Chondrocyte (in vitro differentiated cells): ENCODE results near the gene ASXL2. TPM values are rescaled to one million over a fixed set of nuclear protein-coding genes. Genes with fewer than 3 reads are reported as not detected.

Experiments used
- DNase-seq: peaks from one replicate; pipeline ENCODE4 v3.0.0; 2021; ENCODE audit warnings: mixed read lengths, low spot score
- H3K27ac Mint-ChIP-seq: one replicate; pipeline ENCODE4 v1.8.0; 2021; ENCODE audit warnings: mild to moderate bottlenecking, moderate library complexity, mixed read lengths; ENCODE audit not compliant: unreplicated experiment
- H3K27me3 Mint-ChIP-seq: 2 replicates; pipeline ENCODE4 v1.8.0; 2021; ENCODE audit warnings: low read depth, mixed read lengths
- H3K36me3 Mint-ChIP-seq: 2 replicates; pipeline ENCODE4 v1.8.0; 2021; ENCODE audit warnings: low read depth, mixed read lengths
- H3K4me1 Mint-ChIP-seq: 2 replicates; pipeline ENCODE4 v1.8.0; 2021; ENCODE audit warnings: low read depth, mild to moderate bottlenecking, mixed read lengths
- H3K4me3 Mint-ChIP-seq: one replicate; pipeline ENCODE4 v1.8.0; 2021; ENCODE audit warnings: mild to moderate bottlenecking, moderate library complexity, mixed read lengths; ENCODE audit not compliant: unreplicated experiment
- H3K9me3 Mint-ChIP-seq: 2 replicates; pipeline ENCODE4 v1.8.0; 2021; ENCODE audit warnings: low read depth, mixed read lengths
- CTCF ChIP-seq: fragments of 200-600 bp; sonication (generic); IDR thresholded peaks from 2 replicates; pipeline ENCODE4 v1.5.0; 2021; ENCODE audit warnings: antibody characterized with exemption, mild to moderate bottlenecking, moderate library complexity
- total RNA-seq: library from RNA; stranded (reverse); gene quantifications from 3 replicates; pipeline ENCODE4 v1.2.1, GENCODE V29; 2021

ASXL2 gene
- total RNA-seq, 1 donor from 2014 or later: 24.7 TPM

DNA sequence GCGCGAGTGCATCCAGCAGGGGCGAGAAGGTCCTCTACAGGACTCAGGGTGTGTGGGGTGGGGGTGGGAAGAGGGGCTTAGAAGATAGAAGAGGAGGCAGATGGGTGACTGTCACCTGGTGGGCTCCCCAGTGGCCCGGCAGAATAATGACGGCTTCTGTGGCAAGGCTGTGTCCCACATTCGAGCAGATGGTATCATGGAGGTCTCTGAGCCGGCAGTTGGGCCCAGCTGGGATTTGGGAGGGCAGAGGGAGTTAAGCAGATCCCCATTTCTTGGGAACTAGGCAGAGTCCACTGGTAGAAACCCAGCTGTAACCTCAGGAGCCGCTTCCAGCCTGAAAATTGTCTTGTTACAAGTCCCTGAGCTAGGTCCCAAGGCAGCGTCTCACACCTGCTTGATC, 176.5 kb downstream of the ASXL2 start:
- Mint-ChIP-seq H3K27me3 (no peaks in the 10 kb centered on the region), H3K4me1 (peaks cover 3% of the 10 kb centered on the region), H3K27ac (no peak overlapping the region), H3K4me3 (no peak overlapping the region), H3K9me3 (no peaks in the 10 kb centered on the region), H3K36me3 (no peaks in the 10 kb centered on the region)
- no peak for DNase-seq
- TF ChIP-seq CTCF: no peak

GRCh38 chr2:25700221-25700660, 178.0 kb downstream of the ASXL2 start:
- H3K9me3 Mint-ChIP-seq: no peaks in the 10 kb centered on the region

DNA sequence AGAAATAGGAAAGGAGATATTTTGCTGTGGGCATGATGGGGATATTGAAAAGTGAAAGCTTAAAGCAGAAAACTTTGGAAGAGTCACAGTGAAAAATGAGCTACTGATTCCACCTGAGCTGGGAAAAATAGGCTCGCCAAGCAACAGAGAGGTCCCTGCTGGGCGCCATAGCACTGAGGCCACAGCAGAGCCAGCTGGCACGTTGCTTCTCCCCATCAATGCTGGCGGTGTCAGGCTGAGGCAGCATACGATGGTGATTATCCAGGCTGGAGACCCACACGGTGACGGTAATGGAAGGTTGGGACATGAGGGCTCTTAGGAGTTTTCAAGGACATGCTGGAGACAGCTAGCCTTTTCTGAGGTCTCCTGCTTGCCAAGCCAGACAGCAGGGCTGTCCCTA, 179.1 kb downstream of the ASXL2 start:
- DNase-seq: no peak
- no peak for TF ChIP-seq CTCF
- no peak overlapping the region for H3K27ac Mint-ChIP-seq
- H3K9me3 Mint-ChIP-seq: no peaks in the 10 kb centered on the region
- no peak overlapping the region for H3K4me3 Mint-ChIP-seq
- H3K36me3 Mint-ChIP-seq: no peaks in the 10 kb centered on the region
- H3K27me3 Mint-ChIP-seq: no peaks in the 10 kb centered on the region
- peaks cover 3% of the 10 kb centered on the region for H3K4me1 Mint-ChIP-seq

More at GRCh38 chr2:25700221-25700660, 178.0 kb downstream of the ASXL2 start:
- H3K4me1 Mint-ChIP-seq: peaks cover 3% of the 10 kb centered on the region
- H3K27ac Mint-ChIP-seq: no peak overlapping the region
- peak; percentile 84 for TF ChIP-seq CTCF
- no peaks in the 10 kb centered on the region for H3K36me3 Mint-ChIP-seq
- H3K4me3 Mint-ChIP-seq: no peak overlapping the region
- H3K27me3 Mint-ChIP-seq: no peaks in the 10 kb centered on the region
- DNase-seq: no peak

GRCh38 chr2:25698752-25699151, 179.5 kb downstream of the ASXL2 start:
- Mint-ChIP-seq H3K4me1 (peaks cover 3% of the 10 kb centered on the region), H3K4me3 (no peak overlapping the region), H3K9me3 (no peaks in the 10 kb centered on the region), H3K27me3 (no peaks in the 10 kb centered on the region), H3K36me3 (no peaks in the 10 kb centered on the region), H3K27ac (no peak overlapping the region)
- TF ChIP-seq CTCF: no peak
- DNase-seq: no peak

DNA sequence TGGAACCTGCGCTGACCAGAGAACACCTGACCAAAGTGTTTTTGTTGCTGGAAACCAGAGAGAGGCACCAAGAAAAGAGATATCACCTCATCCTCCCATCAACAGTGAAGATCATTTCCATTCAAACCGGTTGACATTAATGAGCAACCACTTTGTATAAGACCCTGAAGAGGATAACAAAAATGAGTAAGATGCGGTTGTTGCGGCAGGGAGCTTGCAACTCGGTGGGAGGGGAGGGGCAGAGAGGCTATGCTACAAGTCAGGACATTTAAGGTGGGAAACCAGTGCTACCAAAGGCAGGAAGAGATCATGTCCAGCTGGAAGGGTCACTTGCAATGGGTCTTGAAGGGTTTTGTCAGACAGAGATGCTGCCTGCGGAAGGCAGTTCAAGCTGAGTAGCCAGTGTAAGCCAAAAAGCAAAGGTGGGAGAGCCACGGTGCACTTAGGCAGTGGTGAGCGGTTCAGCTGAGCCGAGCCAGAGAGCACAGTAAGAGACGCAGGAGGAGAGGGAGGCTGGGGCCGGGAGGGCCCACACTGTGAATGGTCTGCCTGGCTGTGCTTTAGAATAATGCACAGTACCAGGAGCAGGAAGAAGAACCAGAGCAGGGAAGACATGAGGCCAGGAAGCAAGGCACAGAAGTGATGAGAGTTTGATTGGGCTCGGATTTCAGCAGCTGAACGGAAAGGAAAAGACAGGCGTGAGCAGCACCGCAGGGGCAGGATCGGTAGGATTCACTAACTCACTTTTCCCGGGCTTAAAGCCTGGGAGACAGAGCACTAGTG, 180.5 kb downstream of the ASXL2 start:
- H3K36me3 Mint-ChIP-seq: no peaks in the 10 kb centered on the region
- no peak overlapping the region for H3K27ac Mint-ChIP-seq
- H3K4me3 Mint-ChIP-seq: no peak overlapping the region
- no peaks in the 10 kb centered on the region for H3K27me3 Mint-ChIP-seq
- DNase-seq: no peak
- H3K4me1 Mint-ChIP-seq: peaks cover 3% of the 10 kb centered on the region
- H3K9me3 Mint-ChIP-seq: no peaks in the 10 kb centered on the region
- TF ChIP-seq CTCF: no peak
